HG02973 (cell line): ENCODE data around the gene LPCAT2.

Source experiments
- ATAC-seq: cut with Tn5 transposase; IDR thresholded peaks from one replicate; pipeline ENCODE4 v1.9.1; 2021; ENCODE audit warnings: moderate library complexity; ENCODE audit not compliant: unreplicated experiment

LPCAT2 gene

GRCh38 chr16:55508941-55509931 is at the start of gene LPCAT2:
Gene LPCAT2, plus strand, starts transcription at chr16:55509072. Its CDS starts 110 bp downstream, at chr16:55509182.
- ATAC-seq = no peak

DNA sequence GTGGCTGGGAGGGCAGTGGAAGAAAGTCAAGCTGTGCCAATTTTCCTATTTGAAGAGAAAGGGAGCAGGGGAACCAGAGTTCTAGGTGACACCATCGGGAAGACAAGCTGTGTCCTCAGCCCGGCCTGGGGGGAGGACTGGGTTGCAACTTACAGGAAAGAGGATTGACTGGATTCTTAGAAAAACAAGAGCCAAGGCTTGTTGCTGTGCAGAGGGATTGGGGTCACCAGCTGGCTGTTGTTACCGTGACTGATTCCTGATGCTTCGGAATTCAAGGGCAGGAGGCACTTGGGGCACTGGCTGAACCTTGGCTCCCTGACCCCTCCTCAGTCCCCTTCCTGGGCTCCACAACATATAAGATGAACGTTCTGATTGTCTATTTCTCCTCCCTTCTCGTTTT is 46.6 kb upstream of the LPCAT2 start:
- no peak for ATAC-seq

- no peak for ATAC-seq
Measured at GRCh38 chr16:55464375-55464774, 44.5 kb upstream of the LPCAT2 start.

DNA sequence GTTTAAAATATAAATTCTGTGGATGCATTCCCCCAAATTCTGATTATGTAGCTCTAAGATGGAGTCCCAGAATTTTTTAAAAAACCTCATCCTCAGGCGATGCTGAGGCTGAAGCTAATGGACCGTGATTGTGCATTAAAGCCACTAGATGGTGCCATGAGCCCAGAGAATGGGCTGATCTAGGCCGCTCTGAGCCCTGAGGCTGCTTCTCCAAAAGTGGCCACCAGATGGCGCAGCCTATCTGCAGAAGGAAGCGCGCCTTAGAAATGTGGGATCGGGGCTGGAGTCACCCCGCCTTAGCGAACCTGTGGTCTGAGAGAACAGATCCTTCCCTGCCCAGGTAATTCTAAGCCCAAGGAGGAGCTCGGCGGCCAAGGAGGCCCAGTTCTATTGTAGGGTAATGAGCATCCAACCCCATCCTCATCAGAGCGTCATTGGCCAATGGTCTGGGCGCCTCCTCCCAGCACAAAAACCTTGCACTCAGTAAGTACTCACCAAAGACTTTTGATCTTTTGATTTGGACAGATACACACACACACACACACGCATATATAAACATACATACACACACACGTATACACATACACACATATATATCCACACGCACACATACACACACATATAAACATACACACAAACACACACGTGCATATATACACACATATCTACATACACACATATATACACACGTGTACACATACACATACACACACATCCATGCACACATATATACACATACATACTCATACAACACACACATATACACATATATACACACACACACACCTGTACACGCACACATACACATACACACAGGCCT is 43.6 kb upstream of the LPCAT2 start:
- ATAC-seq = peak; percentile 97

DNA sequence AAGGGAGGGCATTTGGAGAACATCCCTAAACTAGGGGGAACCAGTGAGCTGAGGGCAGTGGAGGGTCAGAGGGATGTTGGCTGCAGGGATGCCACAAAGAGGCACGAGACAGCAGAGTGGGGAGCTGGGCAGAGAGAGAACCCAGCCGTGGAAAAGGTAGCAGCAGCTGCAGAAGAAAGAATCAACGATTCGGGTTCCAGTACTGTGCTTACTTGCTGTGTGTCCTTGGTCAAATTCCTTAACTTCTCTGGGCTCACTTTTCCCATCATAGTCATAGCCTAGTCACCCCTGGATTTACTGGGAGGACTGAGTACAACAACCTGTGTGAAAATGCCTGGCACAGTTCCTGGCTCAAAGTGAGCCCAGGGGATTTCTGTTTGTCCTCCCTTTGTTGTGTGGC is 42.7 kb upstream of the LPCAT2 start:
- ATAC-seq = no peak

GRCh38 chr16:55467898-55468297 is 41.0 kb upstream of the LPCAT2 start:
- no peak for ATAC-seq

DNA sequence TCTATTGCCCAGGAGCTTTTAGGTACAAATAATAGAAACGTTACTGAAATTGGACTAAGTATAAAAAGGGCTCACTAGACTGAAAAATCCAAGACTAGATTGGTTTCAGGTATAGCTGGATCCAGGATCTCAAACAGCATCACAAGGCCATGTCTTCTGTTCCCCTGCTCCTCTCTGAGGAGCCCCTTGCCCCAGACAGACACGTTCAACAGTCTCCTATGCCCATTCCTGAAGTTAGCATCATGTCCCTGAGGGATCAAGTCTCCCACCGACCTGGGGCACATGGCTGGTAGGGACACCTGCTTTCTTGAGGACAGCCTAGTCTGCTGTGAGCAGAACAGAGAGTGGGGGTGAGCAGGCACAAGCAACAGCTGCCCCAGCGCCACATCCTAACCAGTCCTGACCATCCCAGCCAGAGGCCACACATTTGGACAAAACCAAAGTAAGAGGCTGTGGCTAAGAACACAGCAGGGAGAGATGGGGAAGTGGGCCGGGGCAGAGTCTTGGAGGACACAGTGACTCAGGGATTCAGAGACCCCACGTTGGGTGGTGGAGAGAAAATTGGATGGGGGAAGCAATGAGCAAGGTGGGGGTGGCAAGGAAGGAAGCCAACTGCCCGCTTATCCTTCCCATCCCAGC is 40.4 kb upstream of the LPCAT2 start:
- no peak for ATAC-seq

GRCh38 chr16:55469821-55470532 is 38.9 kb upstream of the LPCAT2 start:
- ATAC-seq = no peak

DNA sequence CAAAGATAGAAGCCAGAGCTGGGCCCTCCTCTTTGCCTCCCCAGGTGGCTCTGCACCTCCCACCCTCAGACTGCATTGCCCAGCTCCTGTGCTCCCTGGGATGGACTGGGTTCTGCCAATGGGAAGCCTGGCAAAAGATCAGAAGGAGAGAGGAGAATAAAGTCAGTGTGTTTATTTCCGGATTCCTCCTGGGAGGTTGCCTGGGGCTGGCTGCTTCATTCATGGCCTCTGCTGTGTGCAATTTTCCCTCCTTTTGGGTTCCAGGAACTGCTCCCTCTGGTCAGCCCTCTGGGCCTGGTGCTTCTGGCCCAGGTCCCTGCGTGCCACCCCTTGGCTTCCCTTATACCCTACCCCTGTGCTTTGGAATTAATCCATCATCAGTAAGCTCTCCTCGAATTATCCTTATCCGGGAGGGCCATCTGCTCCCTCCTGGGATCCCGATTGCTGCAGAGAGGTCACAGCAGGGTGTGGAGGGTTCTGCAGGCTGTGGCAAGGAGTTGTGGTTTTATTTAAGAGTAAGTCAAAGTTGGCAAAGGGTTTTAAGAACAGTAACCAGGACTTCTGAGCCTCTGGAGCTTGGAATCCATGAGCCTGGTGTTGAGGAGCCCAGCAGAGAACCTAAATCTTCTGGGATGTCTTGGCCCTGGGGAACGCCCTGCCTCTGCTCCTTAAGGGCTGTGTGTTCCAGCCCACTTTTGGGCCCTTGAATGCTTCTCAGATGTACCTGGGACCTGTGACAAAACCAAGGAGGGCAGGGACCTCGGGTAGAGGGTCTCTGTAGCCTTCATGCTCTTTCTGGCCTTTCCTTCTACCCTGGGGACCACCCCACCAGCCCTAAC is 38.1 kb upstream of the LPCAT2 start:
- no peak for ATAC-seq

- peak; percentile 77 for ATAC-seq
Measured at GRCh38 chr16:55471448-55472097, 37.3 kb upstream of the LPCAT2 start.

DNA sequence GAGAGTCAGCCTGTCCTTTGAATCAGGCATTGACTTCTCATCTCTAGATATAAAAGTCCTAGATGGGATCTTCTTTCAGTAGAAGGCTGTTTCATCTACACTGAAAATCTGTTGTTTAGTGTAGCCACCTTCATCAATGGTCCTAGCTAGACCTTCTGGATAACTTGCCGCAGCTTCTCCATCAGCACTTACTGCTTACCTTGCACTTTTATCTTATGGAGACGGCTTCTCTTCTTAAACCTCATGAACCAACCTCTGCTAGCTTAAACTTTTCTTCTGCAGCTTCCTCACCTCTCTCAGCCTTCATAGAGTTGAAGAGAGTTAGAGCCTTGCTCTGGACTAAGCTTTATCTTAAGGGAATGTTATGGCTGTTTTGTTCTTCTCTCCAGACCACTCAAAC is 35.3 kb upstream of the LPCAT2 start:
- ATAC-seq = no peak

DNA sequence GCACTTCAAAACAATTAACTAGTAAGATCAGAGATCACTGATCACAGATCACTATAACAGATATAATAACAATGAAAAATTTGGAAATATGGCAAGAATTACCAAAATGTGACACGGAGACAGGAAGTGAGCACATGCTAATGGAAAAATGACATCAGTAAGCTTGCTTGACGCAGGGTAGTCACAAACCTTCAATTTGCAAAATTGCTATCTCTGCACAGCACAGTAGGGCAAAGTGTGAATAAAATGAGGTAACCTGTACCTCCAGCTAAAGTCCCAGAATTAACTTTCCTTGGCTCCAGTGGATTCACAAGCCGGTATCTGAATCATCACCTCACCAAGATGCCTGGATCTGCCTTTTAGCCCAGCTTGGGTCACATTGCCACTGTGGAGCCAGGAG is 34.1 kb upstream of the LPCAT2 start:
- ATAC-seq = no peak

DNA sequence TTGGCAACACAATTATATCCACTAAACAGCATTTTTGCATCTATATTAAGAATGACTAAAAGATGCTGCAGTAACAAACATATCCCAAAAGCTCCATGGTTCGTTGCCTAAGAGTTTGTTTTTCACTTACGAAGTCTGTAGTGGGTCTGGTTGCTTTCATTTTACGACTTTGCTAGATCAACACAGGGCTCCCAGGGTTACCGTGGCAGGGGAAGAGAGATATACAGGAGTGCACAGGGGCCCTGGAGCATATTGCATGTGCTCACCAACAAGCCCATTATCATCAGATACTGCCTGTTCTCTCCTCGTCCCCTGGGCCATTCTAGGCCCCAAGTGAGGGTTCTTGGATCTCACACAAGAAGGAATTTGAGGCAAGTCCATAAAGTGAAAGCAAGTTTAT is 33.0 kb upstream of the LPCAT2 start:
- ATAC-seq = no peak

GRCh38 chr16:55476625-55477533 is 32.0 kb upstream of the LPCAT2 start:
- no peak for ATAC-seq

DNA sequence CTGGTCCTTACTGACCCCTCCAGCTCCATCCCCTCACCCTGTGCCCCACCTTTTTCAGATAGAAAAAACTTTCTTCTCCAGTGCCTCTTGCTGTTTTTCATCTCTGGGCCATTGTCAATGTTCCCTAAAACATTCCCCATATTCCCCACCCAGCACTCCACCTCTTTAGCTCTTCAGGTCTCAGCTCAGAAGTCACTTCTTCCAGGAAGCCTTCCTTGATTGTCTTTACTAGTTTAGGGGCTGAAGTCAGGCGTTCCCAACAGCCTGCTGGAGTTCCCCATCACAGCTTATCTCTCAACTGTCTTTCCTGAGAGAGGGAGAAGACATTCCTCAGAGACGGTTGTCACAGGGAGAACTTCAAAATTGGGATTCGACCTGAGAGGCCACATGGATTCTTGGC is 31.1 kb upstream of the LPCAT2 start:
- ATAC-seq = no peak

DNA sequence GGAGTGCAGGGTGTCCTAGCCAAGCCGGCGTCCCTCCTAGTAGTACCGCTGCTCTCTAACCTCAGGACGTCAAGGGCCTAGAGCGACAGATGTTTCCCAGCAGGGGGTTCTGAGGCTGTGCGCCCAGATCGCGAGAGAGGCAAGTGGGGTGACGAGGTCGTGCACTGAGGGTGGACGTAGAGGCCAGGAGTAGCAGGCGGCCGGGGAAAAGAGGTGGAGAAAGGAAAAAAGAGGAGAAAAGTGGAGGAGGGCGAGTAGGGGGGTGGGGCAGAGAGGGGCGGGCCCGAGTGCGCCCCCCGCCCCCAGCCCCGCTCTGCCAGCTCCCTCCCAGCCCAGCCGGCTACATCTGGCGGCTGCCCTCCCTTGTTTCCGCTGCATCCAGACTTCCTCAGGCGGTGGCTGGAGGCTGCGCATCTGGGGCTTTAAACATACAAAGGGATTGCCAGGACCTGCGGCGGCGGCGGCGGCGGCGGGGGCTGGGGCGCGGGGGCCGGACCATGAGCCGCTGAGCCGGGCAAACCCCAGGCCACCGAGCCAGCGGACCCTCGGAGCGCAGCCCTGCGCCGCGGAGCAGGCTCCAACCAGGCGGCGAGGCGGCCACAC is 29.9 kb upstream of the LPCAT2 start, which contains the start of gene MMP2:
TSS of gene MMP2 (plus strand) at position 372 of the 603 bp plus-strand sequence. CDS start 282 bp downstream, outside the sequence.
- ATAC-seq = no peak

DNA sequence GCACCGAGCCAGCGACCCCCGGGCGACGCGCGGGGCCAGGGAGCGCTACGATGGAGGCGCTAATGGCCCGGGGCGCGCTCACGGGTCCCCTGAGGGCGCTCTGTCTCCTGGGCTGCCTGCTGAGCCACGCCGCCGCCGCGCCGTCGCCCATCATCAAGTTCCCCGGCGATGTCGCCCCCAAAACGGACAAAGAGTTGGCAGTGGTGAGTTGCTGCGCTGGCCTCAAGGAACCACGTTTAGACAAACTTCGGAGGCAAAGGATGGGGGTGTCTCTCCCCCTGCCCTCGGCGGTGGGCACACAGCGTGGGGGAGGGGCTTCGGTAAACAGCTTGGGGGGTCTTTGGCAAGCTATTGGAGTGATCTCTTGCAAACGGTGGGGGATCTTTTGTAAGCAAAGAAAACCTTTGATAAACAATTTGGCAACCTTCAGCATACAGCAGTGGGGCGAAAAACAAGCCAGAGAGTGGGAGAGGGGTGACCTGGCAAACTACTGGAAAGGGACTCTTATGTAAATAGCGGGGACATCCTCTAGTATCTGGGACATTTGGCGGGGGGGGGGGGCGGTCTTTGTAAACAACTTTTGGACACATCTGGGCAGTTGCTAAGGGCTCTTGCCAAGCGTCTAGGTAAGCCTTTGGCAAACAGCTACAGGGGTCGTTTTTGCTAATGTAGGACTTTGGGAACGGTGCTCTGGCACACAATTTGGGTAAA is 29.3 kb upstream of the LPCAT2 start:
- no peak for ATAC-seq
